Measurements from ENCODE around the gene SRSF6.
"Not testable (repeated sequence)": the region's sequence is repeated elsewhere in the genome, so short reads cannot be mapped to it uniquely, and the experiment has no call there.

Gene SRSF6

DNA sequence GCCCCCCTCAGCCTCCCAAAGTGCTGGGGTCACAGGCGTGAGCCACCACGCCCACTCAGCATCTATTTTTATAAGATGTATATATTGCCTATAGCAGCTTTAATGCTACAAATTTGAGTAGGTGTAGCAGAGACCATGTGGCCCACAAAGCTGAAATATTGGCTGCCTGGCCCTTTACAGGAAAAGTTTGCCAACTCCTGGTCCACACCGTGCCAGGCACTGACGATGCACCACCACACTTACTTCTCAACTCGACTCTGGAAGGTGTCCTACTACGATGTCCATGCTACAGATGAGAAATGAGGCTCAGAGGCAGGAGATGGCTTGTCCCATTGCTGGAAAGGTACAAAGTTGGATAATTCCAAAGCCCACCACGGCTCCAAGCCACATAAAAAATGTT is 17.2 kb upstream of the SRSF6 start:
- no peak for TF ChIP-seq CTCF (conservative IDR thresholded peaks at IDR 0.05)
- no peak overlapping the region for H3K27ac ChIP-seq

GRCh38 chr20:43442282-43442880 is 15.3 kb upstream of the SRSF6 start:
- H3K27ac ChIP-seq, result no peak overlapping the region
- TF ChIP-seq CTCF (conservative IDR thresholded peaks at IDR 0.05), result peak; percentile 45

GRCh38 chr20:43444107-43444506 is 13.6 kb upstream of the SRSF6 start:
- H3K27ac ChIP-seq, result no peak overlapping the region
- TF ChIP-seq CTCF (conservative IDR thresholded peaks at IDR 0.05), result no peak

- no peak overlapping the region for H3K27ac ChIP-seq
- no peak for TF ChIP-seq CTCF (conservative IDR thresholded peaks at IDR 0.05)
These were observed 11.3 kb upstream of the SRSF6 start for GRCh38 chr20:43446361-43446879.

GRCh38 chr20:43448431-43448747 is 9.3 kb upstream of the SRSF6 start:
- not testable (repeated sequence) for H3K27ac ChIP-seq

DNA sequence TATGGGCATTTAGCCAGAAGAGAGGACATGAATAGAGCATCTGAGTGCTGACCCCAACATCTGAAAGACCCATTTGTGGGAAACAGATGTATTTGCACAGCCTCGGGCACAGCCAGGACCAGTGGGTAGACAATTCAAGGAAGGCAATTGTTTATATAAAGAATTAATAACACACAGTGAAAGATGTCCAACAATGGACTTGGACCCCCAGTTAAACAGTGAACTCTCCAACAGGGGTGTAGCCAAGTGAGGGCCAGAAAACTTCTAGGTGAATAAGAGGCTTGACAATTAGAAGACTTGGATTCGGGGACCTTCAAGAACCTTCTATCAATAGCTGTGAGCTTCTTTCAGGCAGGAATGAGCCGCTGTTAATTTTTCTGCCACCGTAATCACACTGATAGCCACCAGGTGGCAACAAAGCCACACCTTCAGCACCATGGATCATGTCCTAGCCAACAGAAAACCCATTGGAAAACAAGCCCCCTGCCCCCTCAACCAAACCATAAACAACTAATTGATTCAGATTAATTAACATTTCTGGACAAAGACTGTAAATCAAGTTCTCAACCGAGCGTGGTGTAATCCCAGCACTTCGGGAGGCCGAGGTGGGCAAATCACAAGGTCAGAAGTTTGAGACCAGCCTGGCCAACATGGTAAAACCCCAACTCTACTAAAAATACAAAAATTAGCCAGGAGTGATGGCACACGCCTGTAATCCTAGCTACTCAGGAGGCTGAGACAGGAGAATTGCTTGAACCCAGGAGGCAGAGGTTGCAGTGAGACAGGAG is 8.8 kb upstream of the SRSF6 start:
- TF ChIP-seq CTCF (conservative IDR thresholded peaks at IDR 0.05), result peak; percentile 92
- H3K27ac ChIP-seq, result no peak overlapping the region

DNA sequence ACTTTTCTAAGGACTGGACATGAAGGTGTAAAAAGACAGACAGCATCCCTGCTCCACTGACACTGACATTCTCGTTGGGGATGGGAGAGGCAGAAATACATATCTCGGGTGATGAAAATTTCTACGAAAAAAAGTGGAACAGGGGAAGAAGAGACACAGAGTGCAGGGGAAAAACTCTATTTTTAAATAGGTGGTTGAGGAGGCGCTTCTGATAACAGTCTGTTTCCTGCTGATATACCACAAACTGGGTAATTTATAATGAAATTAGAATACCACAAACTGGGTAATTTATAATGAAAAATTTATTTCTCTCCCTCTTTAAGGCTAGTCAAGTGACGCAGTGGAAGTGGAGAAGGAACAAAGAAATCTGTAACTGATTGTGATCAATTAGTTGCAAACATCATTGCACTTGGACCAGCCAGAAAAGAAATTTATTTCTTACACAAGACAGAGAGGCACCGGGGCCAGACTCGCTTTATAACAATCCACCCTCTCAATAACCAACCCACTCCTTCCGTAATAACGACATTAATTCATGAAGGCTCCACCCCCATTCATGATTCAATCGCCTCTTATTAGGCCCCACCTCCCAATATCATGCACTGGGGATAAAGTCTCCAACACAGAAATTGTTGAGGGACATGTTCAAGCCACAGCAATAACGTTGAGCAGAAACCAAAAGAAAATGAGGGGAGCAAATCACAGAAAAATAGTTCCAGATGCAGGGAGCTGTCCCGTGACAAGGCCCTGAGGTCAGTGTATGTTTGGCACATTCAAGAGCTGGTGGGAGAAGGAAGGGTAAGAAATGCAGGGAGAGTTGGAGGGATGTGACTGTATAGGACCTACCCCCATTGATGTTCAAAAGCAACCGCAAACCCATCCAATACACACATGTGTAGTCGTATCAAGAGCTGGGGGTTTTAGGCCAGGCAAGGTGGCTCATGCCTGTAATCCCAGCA is 6.6 kb upstream of the SRSF6 start:
- no peak overlapping the region for H3K27ac ChIP-seq
- TF ChIP-seq CTCF (conservative IDR thresholded peaks at IDR 0.05), result no peak
